Measurements from ENCODE around the gene NNMT. TPM values are rescaled to one million over a fixed set of nuclear protein-coding genes. Genes with fewer than 3 reads are reported as not detected.

Gene NNMT
- total RNA-seq, 8 experiments from 2014 or later: 0.22 to 73.1 (median 3.0) TPM

DNA sequence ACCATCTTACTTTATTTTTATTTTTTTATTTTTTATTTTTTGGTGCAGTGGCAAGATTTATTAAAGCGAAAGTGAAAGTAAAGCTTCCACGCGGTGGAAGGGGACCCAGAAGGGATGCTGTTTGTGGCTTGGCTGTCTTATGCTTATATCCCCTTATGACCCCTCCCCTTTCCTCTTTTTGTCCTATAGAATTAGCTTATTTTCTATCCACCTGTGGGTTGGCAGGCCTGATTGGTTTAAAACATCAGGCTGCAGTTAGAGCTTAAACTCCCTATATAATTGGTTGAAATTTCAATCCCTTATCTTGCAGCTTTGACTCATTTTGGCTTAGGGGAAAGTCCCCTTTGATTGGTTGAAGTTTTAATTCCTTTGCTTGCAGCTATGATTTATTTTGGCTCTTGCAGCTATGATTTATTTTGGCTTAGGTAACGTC, 50.5 kb downstream of the NNMT start:
- ATAC-seq (replicated peaks in 6 of 8): no peak
- in situ Hi-C loops (cut with MboI; ENCODE audit: low pct_unique_long_range_greater_than_20kb in 2 of 9, low sequenced_read_pairs in 9 of 9, unreplicated experiment in 9 of 9): loop anchor here in 3 of 9 experiments (25.0 kb wide), 2 partner anchors 391 to 416 kb away; no protein-coding TSS in a partner anchor
- H3K27ac ChIP-seq: no peak overlapping the region
- H3K4me3 ChIP-seq: no peak overlapping the region
- WGBS, 10 experiments: 44 to 100% (median 91%) methylated on average over 3 to 4 of the region's 4 CpGs
- no peaks in the 10 kb centered on the region for H3K4me1 ChIP-seq (replicated peaks in 1 of 2)

DNA sequence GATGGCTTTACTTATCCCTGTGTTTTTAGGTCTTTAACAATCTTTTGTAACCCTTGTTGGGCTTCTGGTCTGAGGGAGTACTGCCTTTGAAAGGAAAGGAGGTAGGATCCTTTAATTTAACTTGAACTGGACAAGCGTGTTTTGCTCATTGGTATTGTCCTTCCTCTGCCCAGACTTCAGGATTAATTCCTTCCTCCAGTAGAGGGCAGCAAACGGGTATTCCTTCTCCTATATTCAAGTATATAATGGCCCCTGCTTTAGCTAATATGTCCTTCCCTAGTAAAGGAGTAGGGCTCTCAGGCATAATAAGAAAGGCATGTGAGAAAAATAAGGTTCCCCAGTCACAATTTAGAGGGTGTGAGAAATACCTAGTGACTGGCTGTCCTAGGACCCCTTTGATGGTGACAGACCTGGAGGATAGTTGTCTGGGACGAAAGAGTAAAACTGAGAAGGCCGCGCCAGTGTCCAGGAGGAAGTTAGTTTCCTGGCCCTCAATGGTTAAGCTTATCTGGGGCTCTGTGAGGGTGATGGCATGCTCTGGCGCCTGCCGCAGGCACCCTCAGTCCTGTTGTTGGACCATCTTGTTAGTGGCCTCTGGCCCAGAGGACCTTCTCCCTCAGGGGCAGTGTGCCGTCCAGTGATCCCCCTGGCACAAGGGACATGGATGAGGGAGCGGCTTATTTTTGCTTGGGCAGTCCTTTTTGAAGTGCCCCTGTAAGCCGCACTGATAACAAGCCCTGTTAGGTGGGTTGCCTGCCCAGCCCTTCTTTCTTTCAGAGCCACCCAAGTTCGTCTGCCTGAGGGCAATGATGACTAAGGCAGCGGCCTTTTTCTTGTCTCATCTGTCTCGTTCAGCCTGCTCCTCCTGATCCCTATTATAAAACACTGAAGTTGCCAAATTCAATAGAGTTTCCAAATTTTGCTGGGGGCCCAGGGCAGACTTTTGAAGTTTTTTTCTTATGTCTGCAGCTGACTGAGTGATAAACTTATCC, 52.3 kb downstream of the NNMT start:
- H3K4me3 ChIP-seq: no peak overlapping the region
- no peak overlapping the region for H3K27ac ChIP-seq
- 0 to 100% (median 90%) methylated on average over 1 to 7 of the region's 13 CpGs for WGBS, 10 experiments
- peak in 4 of 8 experiments; percentile 52 to 91 (median 86) for ATAC-seq (replicated peaks in 6 of 8)
- no peaks in the 10 kb centered on the region for H3K4me1 ChIP-seq (replicated peaks in 1 of 2)
- in situ Hi-C loops (cut with MboI; ENCODE audit: low pct_unique_long_range_greater_than_20kb in 2 of 9, low sequenced_read_pairs in 9 of 9, unreplicated experiment in 9 of 9): loop anchor here in 3 of 9 experiments (25.0 kb wide), 2 partner anchors 389 to 414 kb away; no protein-coding TSS in a partner anchor

GRCh38 chr11:114350022-114350421, 53.8 kb downstream of the NNMT start:
- H3K4me3 ChIP-seq: no peak overlapping the region
- WGBS, 10 experiments: 68 to 97% (median 85%) methylated on average over 1 to 9 of the region's 10 CpGs
- H3K27ac ChIP-seq: no peak overlapping the region
- in situ Hi-C loops (cut with MboI; ENCODE audit: low pct_unique_long_range_greater_than_20kb in 2 of 9, low sequenced_read_pairs in 9 of 9, unreplicated experiment in 9 of 9): no loop called here
- ATAC-seq (replicated peaks in 6 of 8): no peak
- H3K4me1 ChIP-seq (replicated peaks in 1 of 2): no peaks in the 10 kb centered on the region

DNA sequence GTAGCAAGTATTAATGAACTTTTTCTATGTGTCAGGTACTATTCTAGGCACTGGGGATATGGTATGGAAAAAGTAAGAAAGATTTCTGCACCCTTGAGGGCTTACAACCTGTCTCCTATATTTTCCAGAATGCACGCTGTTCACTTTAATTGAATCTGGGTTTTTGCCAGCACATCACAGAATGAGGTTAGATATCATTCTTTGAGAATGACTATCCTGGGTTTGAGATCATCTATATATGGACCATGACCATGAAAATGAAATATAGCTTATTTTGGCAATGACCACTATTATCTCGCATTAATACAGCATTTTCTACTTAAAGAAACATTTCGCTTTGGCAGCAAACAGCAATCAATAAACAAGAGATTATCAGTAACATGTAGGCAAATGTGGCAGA, 57.2 kb downstream of the NNMT start:
- 53 to 100% (median 92%) methylated on average over 1 to 3 of the region's 3 CpGs for WGBS, 10 experiments
- Histone ChIP-seq H3K27ac (no peak overlapping the region), H3K4me1 (replicated peaks in 1 of 2) (no peaks in the 10 kb centered on the region), H3K4me3 (no peak overlapping the region)
- peak in 1 of 8 experiments; percentile 17 for ATAC-seq (replicated peaks in 6 of 8)
- in situ Hi-C loops (cut with MboI; ENCODE audit: low pct_unique_long_range_greater_than_20kb in 2 of 9, low sequenced_read_pairs in 9 of 9, unreplicated experiment in 9 of 9): no loop called here

DNA sequence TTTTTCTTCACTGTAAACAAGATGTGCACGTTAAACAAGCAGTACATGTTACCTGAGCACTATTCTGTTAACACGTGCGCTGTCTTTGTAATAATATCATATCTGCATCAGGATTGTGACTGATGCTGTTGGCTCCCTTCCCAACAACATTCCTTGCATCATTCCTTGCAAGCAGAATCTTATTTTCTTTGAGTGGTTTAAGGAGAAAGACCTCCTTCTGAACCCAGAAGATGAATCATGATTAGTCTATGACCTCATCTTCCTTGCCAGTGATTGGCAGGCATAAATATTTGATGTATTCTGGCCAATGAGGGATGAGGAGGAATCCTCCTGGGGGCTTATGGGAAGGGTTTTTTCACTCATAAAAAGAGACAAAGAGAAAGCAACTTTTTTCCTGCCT, 57.9 kb downstream of the NNMT start:
- WGBS, 10 experiments: 62 to 100% (median 91%) methylated on average over 1 to 3 of the region's 3 CpGs; no CpG with 5 or more reads in 2 of the 10 experiments
- Histone ChIP-seq H3K27ac (no peak overlapping the region), H3K4me3 (no peak overlapping the region), H3K4me1 (replicated peaks in 1 of 2) (no peaks in the 10 kb centered on the region)
- in situ Hi-C loops (cut with MboI; ENCODE audit: low pct_unique_long_range_greater_than_20kb in 2 of 9, low sequenced_read_pairs in 9 of 9, unreplicated experiment in 9 of 9): no loop called here
- peak; percentile 45 to 99 (median 86) for ATAC-seq (replicated peaks in 6 of 8)

GRCh38 chr11:114358716-114359115, 62.5 kb downstream of the NNMT start:
- H3K4me3 ChIP-seq: no peak overlapping the region
- no peak for ATAC-seq (replicated peaks in 6 of 8)
- H3K4me1 ChIP-seq (replicated peaks in 1 of 2): no peaks in the 10 kb centered on the region
- in situ Hi-C loops (cut with MboI; ENCODE audit: low pct_unique_long_range_greater_than_20kb in 2 of 9, low sequenced_read_pairs in 9 of 9, unreplicated experiment in 9 of 9): no loop called here
- no peak overlapping the region for H3K27ac ChIP-seq
- WGBS, 10 experiments: 29 to 100% (median 100%) methylated on average over 1 of the region's 1 CpG; no CpG with 5 or more reads in 5 of the 10 experiments

GRCh38 chr11:114359342-114359741, 63.1 kb downstream of the NNMT start:
- in situ Hi-C loops (cut with MboI; ENCODE audit: low pct_unique_long_range_greater_than_20kb in 2 of 9, low sequenced_read_pairs in 9 of 9, unreplicated experiment in 9 of 9): no loop called here
- Histone ChIP-seq H3K27ac (no peak overlapping the region), H3K4me3 (no peak overlapping the region), H3K4me1 (replicated peaks in 1 of 2) (no peaks in the 10 kb centered on the region)
- no peak for ATAC-seq (replicated peaks in 6 of 8)

DNA sequence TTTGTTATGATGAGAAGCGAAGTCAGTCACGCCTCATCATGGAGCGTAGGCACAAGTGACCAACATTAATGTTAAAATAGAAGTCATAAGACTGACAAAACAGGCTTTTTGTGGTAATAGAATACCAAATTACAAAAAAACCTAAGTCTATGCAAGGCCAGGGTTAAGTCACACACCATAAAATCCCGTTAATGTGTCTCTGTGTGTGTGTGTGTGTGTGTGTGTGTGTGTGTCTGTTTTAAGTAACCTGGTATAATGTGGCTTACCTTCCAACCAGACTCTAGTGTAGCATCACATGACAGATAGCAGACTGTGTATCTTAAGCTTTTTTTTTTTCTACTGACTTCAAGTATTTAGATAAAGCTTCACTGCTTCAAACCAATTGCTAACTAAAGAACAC, 66.1 kb downstream of the NNMT start:
- ATAC-seq (replicated peaks in 6 of 8): no peak
- 79 to 100% (median 82%) methylated on average over 1 to 4 of the region's 4 CpGs; no CpG with 5 or more reads in 4 of the 10 experiments for WGBS, 10 experiments
- no peak overlapping the region for H3K4me3 ChIP-seq
- no peaks in the 10 kb centered on the region for H3K4me1 ChIP-seq (replicated peaks in 1 of 2)
- in situ Hi-C loops (cut with MboI; ENCODE audit: low pct_unique_long_range_greater_than_20kb in 2 of 9, low sequenced_read_pairs in 9 of 9, unreplicated experiment in 9 of 9): no loop called here
- no peak overlapping the region for H3K27ac ChIP-seq

DNA sequence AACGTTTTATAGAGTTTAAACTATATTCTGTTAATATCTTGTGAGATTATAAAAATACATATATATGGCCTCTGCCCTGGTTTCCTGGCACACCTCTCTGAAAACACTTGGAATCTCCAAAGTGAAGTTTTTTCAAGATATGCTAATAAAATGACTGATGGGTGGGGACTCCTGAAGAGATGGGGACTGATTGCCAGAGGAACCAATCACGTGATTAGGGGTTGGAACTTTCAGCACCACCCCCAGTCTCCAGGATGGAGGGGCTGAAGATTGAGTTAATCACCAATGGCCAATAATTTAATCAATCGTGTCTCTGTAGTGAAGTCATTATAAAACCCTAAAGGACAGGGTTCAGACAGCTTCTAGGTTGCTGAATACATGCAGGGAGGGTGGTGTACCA, 66.8 kb downstream of the NNMT start:
- Histone ChIP-seq H3K27ac (no peak overlapping the region), H3K4me1 (replicated peaks in 1 of 2) (no peaks in the 10 kb centered on the region), H3K4me3 (no peak overlapping the region)
- in situ Hi-C loops (cut with MboI; ENCODE audit: low pct_unique_long_range_greater_than_20kb in 2 of 9, low sequenced_read_pairs in 9 of 9, unreplicated experiment in 9 of 9): no loop called here
- peak in 1 of 8 experiments; percentile 28 for ATAC-seq (replicated peaks in 6 of 8)
- WGBS, 10 experiments: 20 to 83% (median 53%) methylated on average over 1 to 2 of the region's 3 CpGs; no CpG with 5 or more reads in 4 of the 10 experiments

Other genes with a start within 250 kb of the NNMT start
- 10 to 100 TPM in 3 of 8 experiments, 1 to 10 TPM in 2, under 1 TPM in 2, not detected in 1; 0.07 to 26.6 (median 7.3) TPM for gene ZBTB16, start 236.7 kb upstream of the NNMT start, total RNA-seq
- 10 to 100 TPM; 11.0 to 21.9 (median 14.5) TPM for gene C11orf71, start 104.1 kb downstream of the NNMT start, total RNA-seq
- gene RBM7, start 104.3 kb downstream of the NNMT start, total RNA-seq: 10 to 100 TPM; 16.3 to 78.3 (median 30.8) TPM
- gene REXO2, start 143.1 kb downstream of the NNMT start, total RNA-seq: 100 to 1,000 TPM in 2 of 8 experiments, 10 to 100 TPM in 6; 25.6 to 196 (median 49.8) TPM

Data from motor neuron (in vitro differentiated cells).